OCI-LY1 (cell line): ENCODE data around the gene SLC5A1.

ENCODE experiments used
- H2AFZ ChIP-seq: fragments of 200-600 bp; sonication (generic), shearing (Covaris generic); 2 replicates; pipeline ENCODE4 v1.6.0; 2014; ENCODE audit warnings: antibody characterized with exemption, mild to moderate bottlenecking, low read length
- H3F3A ChIP-seq: fragments of 200-600 bp; sonication (generic), shearing (Covaris generic); 2 replicates; pipeline ENCODE4 v1.6.0; 2014; ENCODE audit warnings: mild to moderate bottlenecking, antibody characterized with exemption, low read length, moderate library complexity; ENCODE audit not compliant: insufficient read depth
- H3K27ac ChIP-seq: fragments of 200-600 bp; sonication (generic); 2 replicates; pipeline ENCODE4 v1.5.1; 2014; ENCODE audit warnings: low read length, mixed run types, mild to moderate bottlenecking, low read depth; ENCODE audit not compliant: poor library complexity, severe bottlenecking
- H3K27me3 ChIP-seq: fragments of 200-600 bp; sonication (generic); 2 replicates; pipeline ENCODE4 v1.6.0; 2014; ENCODE audit warnings: antibody characterized with exemption, mild to moderate bottlenecking, low read length, moderate library complexity; ENCODE audit not compliant: insufficient read depth
- H3K36me3 ChIP-seq: fragments of 200-600 bp; sonication (generic); 2 replicates; pipeline ENCODE4 v1.6.1; 2014; ENCODE audit warnings: mild to moderate bottlenecking, antibody characterized with exemption, low read length, moderate library complexity, mixed read lengths; ENCODE audit not compliant: insufficient read depth
- H3K4me1 ChIP-seq: fragments of 200-600 bp; sonication (generic); 2 replicates; pipeline ENCODE4 v1.5.1; 2014; ENCODE audit warnings: mild to moderate bottlenecking, low read length, moderate library complexity; ENCODE audit not compliant: insufficient read depth, severe bottlenecking
- H3K4me2 ChIP-seq: fragments of 200-600 bp; sonication (generic), shearing (Covaris generic); 2 replicates; pipeline ENCODE4 v1.6.1; 2014; ENCODE audit warnings: low read length
- H3K4me3 ChIP-seq: fragments of 200-600 bp; sonication (generic); 2 replicates; pipeline ENCODE4 v1.5.1; 2014; ENCODE audit warnings: low read length, low read depth, mild to moderate bottlenecking, mixed read lengths; ENCODE audit not compliant: poor library complexity, severe bottlenecking
- H3K79me2 ChIP-seq: fragments of 200-600 bp; shearing (Covaris generic); 2 replicates; pipeline ENCODE4 v1.6.1; 2016; ENCODE audit warnings: mixed run types, low read length, mixed read lengths; ENCODE audit not compliant: insufficient read depth
- H3K9ac ChIP-seq: fragments of 200-600 bp; sonication (generic), shearing (Covaris generic); 2 replicates; pipeline ENCODE4 v1.6.1; 2014; ENCODE audit warnings: mild to moderate bottlenecking, low read length, mixed read lengths
- H3K9me2 ChIP-seq: fragments of 200-600 bp; sonication (generic), shearing (Covaris generic); 2 replicates; pipeline ENCODE4 v1.6.1; 2014; ENCODE audit warnings: low read depth, mild to moderate bottlenecking, low read length, mixed read lengths
- H3K9me3 ChIP-seq: fragments of 200-600 bp; shearing (Covaris generic); 2 replicates; pipeline ENCODE4 v1.6.1; 2014; ENCODE audit warnings: low read length, mixed read lengths
- H4K20me1 ChIP-seq: fragments of 200-600 bp; sonication (generic), shearing (Covaris generic); 2 replicates; pipeline ENCODE4 v1.6.0; 2016; ENCODE audit warnings: mild to moderate bottlenecking, low read length; ENCODE audit not compliant: insufficient read depth
- EZH2 ChIP-seq: fragments of 200-600 bp; sonication (generic), shearing (Covaris generic); IDR thresholded peaks from 2 replicates; pipeline ENCODE4 v1.8.0; 2017; ENCODE audit warnings: borderline replicate concordance, mixed run types, mild to moderate bottlenecking, antibody characterized with exemption, low read length, moderate library complexity, mixed read lengths
- TF ChIP-seq, protein P1 (sequence below): fragments of 200-600 bp; sonication (generic), shearing (Covaris generic); IDR thresholded peaks from 2 replicates; pipeline ENCODE4 v1.5.1; 2017; ENCODE audit warnings: mild to moderate bottlenecking, antibody characterized with exemption, low read length, moderate library complexity, mixed read lengths

The SLC5A1 gene

DNA sequence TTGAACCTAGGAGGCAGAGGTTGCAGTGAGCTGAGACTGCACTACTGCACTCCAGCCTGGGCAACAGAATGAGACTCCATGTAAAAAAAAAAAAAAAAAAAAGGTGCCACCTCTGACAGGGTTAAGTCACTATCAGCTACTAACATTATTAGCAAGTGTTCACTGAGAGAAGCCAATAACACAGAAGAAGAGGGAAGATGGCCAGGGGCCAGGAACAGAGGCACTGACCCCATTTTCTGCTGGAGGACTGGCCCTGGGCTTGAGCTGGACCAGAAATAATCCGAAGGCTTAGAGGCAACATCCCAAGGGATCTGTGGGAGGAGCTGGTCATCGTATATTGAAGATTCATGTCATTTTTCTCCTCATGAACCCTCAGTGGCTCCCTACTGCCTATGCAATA lies 5.0 kb downstream of the SLC5A1 start:
- no peaks in the 10 kb centered on the region for H3F3A ChIP-seq
- H3K4me1 ChIP-seq = no peaks in the 10 kb centered on the region
- H3K9me3 ChIP-seq = no peaks in the 10 kb centered on the region
- H3K79me2 ChIP-seq = no peaks in the 10 kb centered on the region
- H3K9me2 ChIP-seq = no peaks in the 10 kb centered on the region
- H4K20me1 ChIP-seq = no peaks in the 10 kb centered on the region
- TF ChIP-seq EZH2 = no peak
- TF ChIP-seq, protein P1, sequence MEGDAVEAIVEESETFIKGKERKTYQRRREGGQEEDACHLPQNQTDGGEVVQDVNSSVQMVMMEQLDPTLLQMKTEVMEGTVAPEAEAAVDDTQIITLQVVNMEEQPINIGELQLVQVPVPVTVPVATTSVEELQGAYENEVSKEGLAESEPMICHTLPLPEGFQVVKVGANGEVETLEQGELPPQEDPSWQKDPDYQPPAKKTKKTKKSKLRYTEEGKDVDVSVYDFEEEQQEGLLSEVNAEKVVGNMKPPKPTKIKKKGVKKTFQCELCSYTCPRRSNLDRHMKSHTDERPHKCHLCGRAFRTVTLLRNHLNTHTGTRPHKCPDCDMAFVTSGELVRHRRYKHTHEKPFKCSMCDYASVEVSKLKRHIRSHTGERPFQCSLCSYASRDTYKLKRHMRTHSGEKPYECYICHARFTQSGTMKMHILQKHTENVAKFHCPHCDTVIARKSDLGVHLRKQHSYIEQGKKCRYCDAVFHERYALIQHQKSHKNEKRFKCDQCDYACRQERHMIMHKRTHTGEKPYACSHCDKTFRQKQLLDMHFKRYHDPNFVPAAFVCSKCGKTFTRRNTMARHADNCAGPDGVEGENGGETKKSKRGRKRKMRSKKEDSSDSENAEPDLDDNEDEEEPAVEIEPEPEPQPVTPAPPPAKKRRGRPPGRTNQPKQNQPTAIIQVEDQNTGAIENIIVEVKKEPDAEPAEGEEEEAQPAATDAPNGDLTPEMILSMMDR = no peak
- no peak overlapping the region for H3K27ac ChIP-seq
- no peak overlapping the region for H2AFZ ChIP-seq
- no peaks in the 10 kb centered on the region for H3K27me3 ChIP-seq
- no peak overlapping the region for H3K9ac ChIP-seq
- H3K4me3 ChIP-seq = no peak overlapping the region
- H3K4me2 ChIP-seq = no peak overlapping the region
- H3K36me3 ChIP-seq = no peaks in the 10 kb centered on the region

DNA sequence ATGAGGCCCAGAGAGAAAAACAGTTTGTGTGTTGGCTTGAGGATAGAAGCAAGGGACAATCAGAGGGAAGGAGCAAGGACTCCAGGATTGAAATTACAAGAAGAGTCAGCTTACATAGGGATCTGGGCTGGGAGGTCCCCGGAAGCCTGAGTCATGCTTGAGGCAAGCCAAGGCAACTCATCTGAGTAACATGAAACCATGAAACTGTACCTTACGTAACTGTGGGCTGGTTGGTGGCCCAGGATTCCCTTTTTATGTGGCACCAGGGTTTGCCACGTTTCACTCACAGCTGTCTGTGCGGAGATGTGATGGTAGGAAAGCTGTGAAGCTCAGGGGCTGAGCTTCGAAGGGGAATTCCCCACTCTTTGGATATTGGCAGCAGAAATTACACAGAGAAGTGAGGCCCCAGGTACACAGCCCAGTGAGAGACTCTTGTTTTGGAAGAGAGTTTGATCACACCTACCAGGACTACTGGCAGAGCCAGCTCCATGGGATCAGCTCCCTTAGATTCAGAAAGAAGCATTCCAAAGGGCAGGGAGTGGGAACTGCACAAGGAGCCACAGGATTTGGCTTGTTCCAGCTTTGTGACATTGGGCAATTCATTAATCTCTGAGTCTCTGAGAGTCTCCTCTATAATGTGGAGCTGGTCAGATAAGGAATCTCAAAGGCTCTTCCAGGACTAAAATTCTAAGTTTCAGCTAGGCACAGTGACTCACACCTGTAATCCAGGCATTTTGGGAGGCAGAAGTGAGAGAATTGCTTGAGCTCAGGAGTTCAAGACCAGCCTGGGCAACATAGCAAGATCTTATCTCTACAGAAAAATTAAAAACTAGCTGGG lies 7.8 kb downstream of the SLC5A1 start:
- Histone ChIP-seq H3F3A (no peaks in the 10 kb centered on the region), H3K9me2 (no peaks in the 10 kb centered on the region), H4K20me1 (no peaks in the 10 kb centered on the region), H3K9me3 (no peaks in the 10 kb centered on the region), H3K36me3 (no peaks in the 10 kb centered on the region), H3K27me3 (no peaks in the 10 kb centered on the region), H3K9ac (no peak overlapping the region), H3K27ac (no peak overlapping the region), H3K4me1 (no peaks in the 10 kb centered on the region), H3K79me2 (no peaks in the 10 kb centered on the region), H3K4me3 (no peak overlapping the region), H3K4me2 (no peak overlapping the region), H2AFZ (no peak overlapping the region)
- TF ChIP-seq, protein P1 = no peak
- TF ChIP-seq EZH2 = no peak

DNA sequence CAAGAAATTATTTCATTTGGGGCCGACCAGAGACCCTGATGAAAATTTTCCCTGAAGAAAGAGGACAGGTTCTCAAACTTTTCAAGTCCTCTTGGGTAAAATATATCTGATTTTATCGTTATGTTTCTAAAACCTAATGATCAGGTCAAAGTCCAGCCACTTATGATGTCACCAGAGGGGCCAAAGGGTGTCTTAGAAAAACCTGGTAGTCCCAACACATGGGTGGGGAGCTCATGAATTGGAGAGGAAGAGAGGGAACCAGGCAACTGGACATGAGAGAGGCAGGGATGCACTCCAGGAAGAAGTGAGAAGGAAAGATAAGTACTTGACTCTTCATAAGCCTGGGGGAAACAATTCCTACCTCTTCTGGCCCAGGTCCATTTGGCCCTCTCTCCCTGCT lies 9.2 kb downstream of the SLC5A1 start:
- H3K4me3 ChIP-seq = no peak overlapping the region
- no peaks in the 10 kb centered on the region for H3K4me1 ChIP-seq
- TF ChIP-seq, protein P1 = no peak
- TF ChIP-seq EZH2 = no peak
- H2AFZ ChIP-seq = no peak overlapping the region
- no peaks in the 10 kb centered on the region for H3K9me2 ChIP-seq
- no peaks in the 10 kb centered on the region for H3K9me3 ChIP-seq
- H3K27ac ChIP-seq = no peak overlapping the region
- no peak overlapping the region for H3K9ac ChIP-seq
- no peaks in the 10 kb centered on the region for H3F3A ChIP-seq
- H3K4me2 ChIP-seq = no peak overlapping the region
- H4K20me1 ChIP-seq = no peaks in the 10 kb centered on the region
- H3K27me3 ChIP-seq = no peaks in the 10 kb centered on the region
- no peaks in the 10 kb centered on the region for H3K79me2 ChIP-seq
- no peaks in the 10 kb centered on the region for H3K36me3 ChIP-seq
